OCI-LY1 (cell line): Measurements from ENCODE around the gene KLHDC10.

ENCODE experiments used
- H2AFZ ChIP-seq: fragments of 200-600 bp; sonication (generic), shearing (Covaris generic); 2 replicates; pipeline ENCODE4 v1.6.0; 2014; ENCODE audit warnings: antibody characterized with exemption, mild to moderate bottlenecking, low read length
- H3F3A ChIP-seq: fragments of 200-600 bp; sonication (generic), shearing (Covaris generic); 2 replicates; pipeline ENCODE4 v1.6.0; 2014; ENCODE audit warnings: mild to moderate bottlenecking, antibody characterized with exemption, low read length, moderate library complexity; ENCODE audit not compliant: insufficient read depth
- H3K27ac ChIP-seq: fragments of 200-600 bp; sonication (generic); 2 replicates; pipeline ENCODE4 v1.5.1; 2014; ENCODE audit warnings: low read length, mixed run types, mild to moderate bottlenecking, low read depth; ENCODE audit not compliant: poor library complexity, severe bottlenecking
- H3K27me3 ChIP-seq: fragments of 200-600 bp; sonication (generic); 2 replicates; pipeline ENCODE4 v1.6.0; 2014; ENCODE audit warnings: antibody characterized with exemption, mild to moderate bottlenecking, low read length, moderate library complexity; ENCODE audit not compliant: insufficient read depth
- H3K36me3 ChIP-seq: fragments of 200-600 bp; sonication (generic); 2 replicates; pipeline ENCODE4 v1.6.1; 2014; ENCODE audit warnings: mild to moderate bottlenecking, antibody characterized with exemption, low read length, moderate library complexity, mixed read lengths; ENCODE audit not compliant: insufficient read depth
- H3K4me1 ChIP-seq: fragments of 200-600 bp; sonication (generic); 2 replicates; pipeline ENCODE4 v1.5.1; 2014; ENCODE audit warnings: mild to moderate bottlenecking, low read length, moderate library complexity; ENCODE audit not compliant: insufficient read depth, severe bottlenecking
- H3K4me2 ChIP-seq: fragments of 200-600 bp; sonication (generic), shearing (Covaris generic); 2 replicates; pipeline ENCODE4 v1.6.1; 2014; ENCODE audit warnings: low read length
- H3K4me3 ChIP-seq: fragments of 200-600 bp; sonication (generic); 2 replicates; pipeline ENCODE4 v1.5.1; 2014; ENCODE audit warnings: low read length, low read depth, mild to moderate bottlenecking, mixed read lengths; ENCODE audit not compliant: poor library complexity, severe bottlenecking
- H3K79me2 ChIP-seq: fragments of 200-600 bp; shearing (Covaris generic); 2 replicates; pipeline ENCODE4 v1.6.1; 2016; ENCODE audit warnings: mixed run types, low read length, mixed read lengths; ENCODE audit not compliant: insufficient read depth
- H3K9ac ChIP-seq: fragments of 200-600 bp; sonication (generic), shearing (Covaris generic); 2 replicates; pipeline ENCODE4 v1.6.1; 2014; ENCODE audit warnings: mild to moderate bottlenecking, low read length, mixed read lengths
- H3K9me2 ChIP-seq: fragments of 200-600 bp; sonication (generic), shearing (Covaris generic); 2 replicates; pipeline ENCODE4 v1.6.1; 2014; ENCODE audit warnings: low read depth, mild to moderate bottlenecking, low read length, mixed read lengths
- H3K9me3 ChIP-seq: fragments of 200-600 bp; shearing (Covaris generic); 2 replicates; pipeline ENCODE4 v1.6.1; 2014; ENCODE audit warnings: low read length, mixed read lengths
- H4K20me1 ChIP-seq: fragments of 200-600 bp; sonication (generic), shearing (Covaris generic); 2 replicates; pipeline ENCODE4 v1.6.0; 2016; ENCODE audit warnings: mild to moderate bottlenecking, low read length; ENCODE audit not compliant: insufficient read depth
- CTCF ChIP-seq: fragments of 200-600 bp; sonication (generic), shearing (Covaris generic); IDR thresholded peaks from 2 replicates; pipeline ENCODE4 v1.5.1; 2017; ENCODE audit warnings: mild to moderate bottlenecking, antibody characterized with exemption, low read length, moderate library complexity, mixed read lengths
- EZH2 ChIP-seq: fragments of 200-600 bp; sonication (generic), shearing (Covaris generic); IDR thresholded peaks from 2 replicates; pipeline ENCODE4 v1.8.0; 2017; ENCODE audit warnings: borderline replicate concordance, mixed run types, mild to moderate bottlenecking, antibody characterized with exemption, low read length, moderate library complexity, mixed read lengths

KLHDC10 gene

GRCh38 chr7:130037703-130038102 is 32.6 kb upstream of the KLHDC10 start:
- H3K27ac ChIP-seq: no peak overlapping the region
- no peak overlapping the region for H3K9ac ChIP-seq
- H3K4me1 ChIP-seq: no peaks in the 10 kb centered on the region
- H3K9me3 ChIP-seq: no peaks in the 10 kb centered on the region
- H3K4me2 ChIP-seq: no peak overlapping the region
- no peak overlapping the region for H3K4me3 ChIP-seq
- H3K9me2 ChIP-seq: no peaks in the 10 kb centered on the region
- H2AFZ ChIP-seq: no peak overlapping the region
- no peaks in the 10 kb centered on the region for H3K27me3 ChIP-seq
- H3K79me2 ChIP-seq: no peaks in the 10 kb centered on the region
- H3K36me3 ChIP-seq: peaks cover 69% of the 10 kb centered on the region
- TF ChIP-seq CTCF (peak; percentile 58), EZH2 (no peak)
- H3F3A ChIP-seq: no peaks in the 10 kb centered on the region
- no peaks in the 10 kb centered on the region for H4K20me1 ChIP-seq

DNA sequence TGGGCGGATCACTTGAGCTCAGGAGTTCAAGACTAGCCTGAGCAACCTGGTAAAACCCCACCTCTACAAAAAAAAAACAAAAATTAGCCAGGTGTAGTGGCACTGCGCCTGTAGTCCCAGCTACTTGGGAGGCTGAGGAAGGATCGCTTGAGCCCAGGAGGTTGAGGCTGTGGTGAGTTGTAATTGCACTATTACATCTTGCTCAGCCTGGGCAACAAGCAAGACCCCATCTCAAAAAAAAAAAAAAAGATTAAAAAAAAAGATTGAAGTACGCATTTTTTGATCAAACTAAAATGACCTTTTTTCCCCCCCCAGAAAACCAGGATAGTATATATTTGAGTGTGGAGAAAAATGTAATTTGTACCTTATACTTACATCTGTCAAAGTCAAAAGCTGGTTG is 29.8 kb upstream of the KLHDC10 start:
- Histone ChIP-seq H3K9me2 (no peaks in the 10 kb centered on the region), H3K27me3 (no peaks in the 10 kb centered on the region), H3K27ac (no peak overlapping the region), H3K79me2 (no peaks in the 10 kb centered on the region), H4K20me1 (no peaks in the 10 kb centered on the region), H3K4me1 (no peaks in the 10 kb centered on the region), H3K4me3 (no peak overlapping the region), H3K36me3 (peaks cover 78% of the 10 kb centered on the region), H3K9ac (no peak overlapping the region), H3F3A (no peaks in the 10 kb centered on the region), H2AFZ (no peak overlapping the region), H3K4me2 (no peak overlapping the region), H3K9me3 (no peaks in the 10 kb centered on the region)
- TF ChIP-seq CTCF: no peak
- no peak for TF ChIP-seq EZH2

DNA sequence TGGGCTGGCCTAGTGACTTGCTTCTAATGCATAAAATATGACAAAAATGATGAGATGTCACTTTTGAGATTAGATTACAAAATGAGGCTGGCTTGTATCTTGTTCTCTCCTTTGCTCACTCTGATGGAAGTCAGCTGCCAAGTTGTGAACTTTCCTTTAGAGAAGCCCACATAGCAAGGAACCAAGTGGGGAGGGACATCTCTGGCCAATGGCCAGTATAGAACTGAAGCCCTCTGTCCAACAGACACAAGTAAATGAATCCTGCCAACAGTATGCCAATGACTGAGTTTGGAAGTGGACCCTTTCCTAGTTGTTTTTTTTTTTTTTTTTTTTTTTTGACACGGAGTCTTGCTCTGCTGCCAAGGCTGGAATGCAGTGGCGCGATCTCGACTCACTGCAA is 22.5 kb upstream of the KLHDC10 start:
- H3K9me2 ChIP-seq: no peaks in the 10 kb centered on the region
- H4K20me1 ChIP-seq: no peaks in the 10 kb centered on the region
- H3K27me3 ChIP-seq: no peaks in the 10 kb centered on the region
- no peak overlapping the region for H3K4me3 ChIP-seq
- peaks cover 19% of the 10 kb centered on the region for H3K4me1 ChIP-seq
- peaks cover 10% of the 10 kb centered on the region for H3K79me2 ChIP-seq
- TF ChIP-seq CTCF (no peak), EZH2 (no peak)
- no peak overlapping the region for H3K4me2 ChIP-seq
- no peak overlapping the region for H2AFZ ChIP-seq
- H3F3A ChIP-seq: no peaks in the 10 kb centered on the region
- H3K36me3 ChIP-seq: peaks cover 27% of the 10 kb centered on the region; the same call in 1 of the 2 replicates
- no peak overlapping the region for H3K27ac ChIP-seq
- H3K9ac ChIP-seq: no peak overlapping the region
- H3K9me3 ChIP-seq: no peaks in the 10 kb centered on the region
